HG03095 (cell line): ENCODE results near the gene DCTN2.
A peak's percentile ranks its signal among the peaks of the same experiment; 100 is the strongest.
"Not testable (repeated sequence)": the region's sequence is repeated elsewhere in the genome, so short reads cannot be mapped to it uniquely, and the experiment has no call there.

Experiments used
- ATAC-seq: cut with Tn5 transposase; IDR thresholded peaks from one replicate; pipeline ENCODE4 v1.9.1; 2021; ENCODE audit warnings: moderate library complexity; ENCODE audit not compliant: unreplicated experiment

DCTN2 gene

DNA sequence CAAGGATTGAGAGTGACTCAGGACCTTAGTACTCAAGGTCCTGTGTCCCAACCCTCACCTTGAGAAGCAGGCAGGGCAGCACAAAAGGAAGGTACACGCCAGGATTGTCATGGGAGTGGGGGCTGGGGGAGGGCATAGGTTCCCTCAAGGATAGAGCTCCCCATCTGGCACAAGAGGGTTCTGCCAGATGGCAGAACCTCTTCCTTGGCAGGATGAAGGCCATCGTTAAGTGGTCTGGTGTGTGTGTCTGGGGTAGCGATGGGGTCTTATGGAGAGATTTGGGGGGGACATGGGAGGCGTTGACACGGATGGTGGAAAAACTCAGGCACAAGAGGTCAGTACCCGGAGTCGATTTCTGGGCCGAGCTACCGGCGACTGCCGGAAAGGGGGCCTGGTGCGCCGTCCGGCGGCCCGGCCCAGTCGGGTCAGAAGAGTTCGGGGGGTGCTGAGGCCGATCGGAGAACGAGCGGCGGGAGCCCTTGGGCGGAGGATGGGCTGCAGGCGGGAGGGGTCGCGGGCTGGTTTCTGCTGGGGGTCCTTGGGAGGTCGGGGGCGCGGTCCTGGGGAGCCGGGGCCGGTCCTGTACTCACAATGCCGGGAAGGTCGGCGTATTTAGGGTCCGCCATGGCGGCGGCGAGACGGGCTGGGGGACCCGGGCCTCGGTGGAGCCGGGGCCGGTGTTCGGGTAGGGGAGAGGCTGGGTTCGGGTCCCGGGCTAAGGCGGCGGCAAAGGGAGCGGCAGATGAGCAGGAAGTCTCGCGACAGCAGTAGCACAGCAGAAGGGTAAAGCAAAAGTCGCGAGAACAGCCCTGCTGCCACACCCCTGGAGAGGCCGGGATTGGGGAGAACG is at the start of gene DCTN2:
DCTN2 (minus strand) TSS at position 755 of the 850 bp plus-strand sequence; CDS start at position 626, 129 bp downstream.
- ATAC-seq: peak; percentile 98

GRCh38 chr12:57593187-57593586 is 46.2 kb upstream of the DCTN2 start:
- ATAC-seq: no peak

GRCh38 chr12:57592551-57593165 is 45.7 kb upstream of the DCTN2 start:
- no peak for ATAC-seq

GRCh38 chr12:57591782-57592325 is 44.9 kb upstream of the DCTN2 start:
- peak; percentile 9 for ATAC-seq

DNA sequence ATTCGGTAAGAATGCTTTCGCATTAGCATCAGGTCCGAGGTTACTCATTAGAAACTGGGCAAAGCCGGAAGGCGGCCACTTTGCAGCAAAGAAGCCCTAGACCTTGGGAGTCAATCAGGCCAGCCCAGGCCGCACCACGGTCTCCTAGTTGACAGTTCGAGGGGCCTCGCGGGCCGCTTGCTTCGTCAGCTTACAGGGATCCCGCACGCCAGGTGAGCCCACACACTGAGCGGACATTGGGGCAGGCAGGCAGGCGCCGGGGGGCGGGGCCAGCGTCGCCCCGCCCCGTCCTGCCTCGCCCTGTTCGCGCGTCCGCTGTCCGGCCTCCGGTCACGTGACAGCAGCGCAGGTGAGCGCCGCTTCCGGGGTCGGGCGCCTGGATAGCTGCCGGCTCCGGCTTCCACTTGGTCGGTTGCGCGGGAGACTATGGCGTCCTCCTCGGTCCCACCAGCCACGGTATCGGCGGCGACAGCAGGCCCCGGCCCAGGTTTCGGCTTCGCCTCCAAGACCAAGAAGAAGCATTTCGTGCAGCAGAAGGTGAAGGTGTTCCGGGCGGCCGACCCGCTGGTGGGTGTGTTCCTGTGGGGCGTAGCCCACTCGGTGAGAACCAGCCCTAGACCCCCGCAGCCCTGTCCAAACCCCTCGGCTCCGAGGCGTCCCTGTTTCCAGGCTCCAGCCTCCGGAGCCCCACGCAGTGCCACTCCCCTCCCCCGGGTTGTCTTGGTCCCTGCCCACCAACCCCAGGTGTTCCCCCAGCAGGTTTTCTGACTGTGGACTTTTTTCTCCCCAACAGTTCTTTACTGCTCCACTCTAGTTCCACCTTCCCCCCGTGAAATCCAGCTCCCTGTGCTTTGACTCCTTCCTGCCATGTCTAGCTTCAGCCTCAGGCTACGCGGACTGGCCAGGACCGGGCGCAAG is 44.1 kb upstream of the DCTN2 start, which contains the start of gene PIP4K2C:
PIP4K2C (plus strand) TSS at position 329 of the 918 bp plus-strand sequence; CDS start at position 427, 98 bp downstream.
- ATAC-seq: peak; percentile 93

GRCh38 chr12:57590479-57590863 is 43.5 kb upstream of the DCTN2 start:
- no peak for ATAC-seq

DNA sequence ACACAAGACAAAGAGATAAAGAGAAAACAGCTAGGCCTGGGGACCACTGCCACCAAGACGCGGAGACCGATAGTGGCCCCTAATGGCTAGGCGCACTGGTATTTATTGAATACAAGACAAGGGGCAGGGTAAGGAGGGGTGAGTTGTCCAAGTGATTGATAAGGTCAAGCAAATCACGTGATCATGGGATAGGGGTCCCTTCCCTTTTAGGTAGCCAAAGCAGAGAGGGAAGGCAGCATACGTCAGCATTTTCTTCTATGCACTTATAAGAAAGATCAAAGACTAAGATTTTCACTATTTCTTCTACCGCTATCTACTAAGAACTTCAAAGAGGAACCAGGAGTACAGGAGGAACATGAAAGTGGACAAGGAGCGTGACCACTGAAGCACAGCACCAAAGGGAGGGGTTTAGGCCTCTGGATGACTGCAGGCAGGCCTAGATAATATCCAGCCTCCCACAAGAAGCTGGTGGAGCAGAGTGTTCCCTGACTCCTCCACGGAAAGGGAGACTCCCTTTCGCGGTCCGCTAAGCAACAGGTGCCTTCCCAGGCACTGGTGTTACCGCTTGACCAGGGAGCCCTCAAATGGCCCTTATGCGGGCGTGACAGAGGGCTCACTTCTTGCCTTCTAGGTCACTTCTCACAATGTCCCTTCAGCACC is 42.1 kb upstream of the DCTN2 start:
- not testable (repeated sequence) for ATAC-seq

- no peak for ATAC-seq
These were observed 39.9 kb upstream of the DCTN2 start for GRCh38 chr12:57586832-57587429.

GRCh38 chr12:57586128-57586527 is 39.1 kb upstream of the DCTN2 start:
- no peak for ATAC-seq

DNA sequence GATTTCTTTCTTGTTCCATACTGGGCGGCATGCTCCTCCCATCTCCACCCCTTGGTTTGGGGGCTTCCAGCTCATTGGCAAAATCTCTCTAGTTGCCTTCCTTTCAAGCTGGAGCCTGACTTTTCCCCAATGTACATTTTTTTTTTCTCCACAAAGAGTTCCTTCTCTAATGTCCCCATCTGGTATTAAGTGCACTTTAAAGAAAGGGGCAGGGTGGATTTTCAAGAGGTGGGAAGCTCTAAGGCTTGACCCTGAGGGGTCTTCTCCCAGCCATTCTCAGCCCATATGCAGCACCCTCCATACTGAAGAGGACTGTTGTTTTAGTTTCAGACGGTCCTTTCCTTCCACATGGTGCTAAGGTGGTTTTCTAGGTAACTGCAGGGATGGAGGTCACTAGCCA is 38.2 kb upstream of the DCTN2 start:
- ATAC-seq: no peak

- no peak for ATAC-seq
These were observed 37.7 kb upstream of the DCTN2 start for GRCh38 chr12:57584690-57585089.

DNA sequence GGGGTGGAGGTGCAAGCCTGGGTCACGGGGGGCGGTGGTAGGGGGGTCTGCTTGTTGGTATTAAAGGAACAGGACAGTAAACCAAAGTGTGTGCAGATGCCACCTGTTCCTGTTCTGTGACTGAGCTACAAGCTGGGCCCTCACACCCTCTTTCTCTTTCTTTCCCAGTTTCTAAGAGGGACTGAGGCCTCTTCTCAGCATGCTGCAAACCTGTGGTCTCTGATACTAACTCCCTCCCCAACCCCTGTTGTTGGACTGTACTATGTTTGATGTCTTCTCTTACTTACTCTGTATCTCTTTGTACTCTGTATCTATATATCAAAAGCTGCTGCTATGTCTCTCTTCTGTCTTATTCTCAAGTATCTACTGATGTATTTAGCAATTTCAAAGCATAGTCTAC is 37.1 kb upstream of the DCTN2 start:
- ATAC-seq: no peak

DNA sequence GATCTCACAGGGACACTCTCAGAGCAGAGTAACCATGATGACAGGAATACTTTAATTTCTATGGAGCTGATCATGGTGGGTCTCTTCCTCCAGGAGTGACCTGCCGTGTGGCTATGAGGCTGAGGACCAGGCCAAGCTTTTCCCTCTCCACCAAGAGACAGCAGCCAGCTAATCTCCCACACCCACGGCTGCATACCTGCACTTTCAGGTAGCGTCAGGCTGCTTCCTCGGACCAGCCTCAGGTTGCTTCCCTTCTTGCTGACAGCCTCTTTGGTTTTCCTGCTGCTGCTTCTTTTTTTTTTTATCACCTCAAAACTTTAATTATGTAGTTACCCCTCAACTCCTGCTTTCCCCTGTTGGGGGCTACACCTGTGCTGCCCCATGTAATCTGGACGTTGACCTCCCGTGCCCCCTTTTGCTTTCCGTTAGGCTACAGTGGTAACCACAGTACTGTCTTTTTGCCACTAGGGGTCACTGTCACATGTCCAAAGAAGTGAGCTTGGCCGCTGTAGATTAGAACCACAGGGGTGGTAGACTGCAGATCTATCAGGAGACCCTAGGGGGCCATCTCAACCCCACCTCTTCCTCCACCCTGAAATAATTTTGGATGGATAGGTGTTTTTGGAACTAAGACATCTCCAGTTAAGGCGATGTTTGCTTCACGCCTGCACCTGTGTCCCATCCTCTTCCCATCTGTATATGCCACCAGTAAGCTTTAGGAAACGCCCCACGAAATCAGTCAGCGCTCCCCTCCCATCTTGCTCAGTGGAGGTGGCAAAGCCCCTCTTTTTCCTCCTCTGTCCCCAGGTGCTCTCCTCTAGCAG is 36.2 kb upstream of the DCTN2 start:
- ATAC-seq: peak; percentile 92

DNA sequence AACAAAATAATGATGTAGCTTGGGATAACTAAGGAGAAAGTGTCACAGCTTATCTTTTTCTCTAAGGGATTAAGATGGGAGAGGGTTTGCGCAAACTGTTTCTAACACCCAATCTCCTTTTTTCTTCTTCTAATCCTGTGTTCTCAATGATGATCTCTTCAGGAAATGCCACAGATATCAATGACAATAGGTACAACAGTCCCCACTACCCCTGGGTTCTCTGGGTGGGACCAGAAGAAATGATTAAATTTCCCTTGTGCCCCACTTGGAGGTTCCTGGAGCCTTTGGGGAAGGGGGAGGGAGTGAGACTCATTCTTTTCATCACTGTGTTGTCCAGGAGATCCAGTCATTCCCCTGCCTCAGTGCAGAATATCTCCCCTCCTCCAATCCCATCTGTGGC is 35.4 kb upstream of the DCTN2 start:
- no peak for ATAC-seq

- no peak for ATAC-seq
These were observed 34.8 kb upstream of the DCTN2 start for GRCh38 chr12:57581802-57582201.

GRCh38 chr12:57580466-57580795 is 33.4 kb upstream of the DCTN2 start:
- ATAC-seq: no peak

GRCh38 chr12:57579677-57580465 is 32.9 kb upstream of the DCTN2 start:
- ATAC-seq: no peak

DNA sequence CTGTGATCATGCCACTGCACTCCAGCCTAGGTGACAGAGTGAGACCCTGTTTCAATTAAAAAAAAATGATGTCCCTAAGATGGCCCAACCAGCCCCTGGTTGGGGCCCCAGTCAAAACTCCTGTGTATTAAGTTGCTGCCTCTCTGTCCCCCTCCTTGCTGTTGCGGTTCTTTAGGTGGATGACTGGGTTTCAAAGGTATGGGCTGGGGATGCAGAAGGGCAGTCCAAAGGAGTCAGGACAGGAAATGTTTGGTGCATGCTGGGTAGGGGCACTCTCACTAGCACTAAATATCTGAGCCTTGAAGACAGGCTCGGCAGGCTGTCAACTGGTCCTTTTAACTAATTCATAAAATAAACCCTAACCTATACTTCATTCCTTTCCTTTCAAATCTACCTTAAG is 32.0 kb upstream of the DCTN2 start:
- ATAC-seq: no peak
